B cell (primary cell): ENCODE measurements around the gene LRRC8B. TPM values are rescaled to one million over a fixed set of nuclear protein-coding genes. Genes with fewer than 3 reads are reported as not detected.

Source experiments
- ATAC-seq: fragments of 200-7000 bp; cut with Tn5 transposase; one replicate; pipeline ENCODE4 v1.10.0; 2021; ENCODE audit warnings: low read depth, mild to moderate bottlenecking, moderate number of reproducible peaks, moderate library complexity
- CTCF ChIA-PET: fragments of 350-600 bp; sonication (Branson Sonifier 250); formaldehyde crosslinking; loops from one replicate; lab custom pipeline; 2021; ENCODE audit warnings: antibody characterized with exemption, inconsistent platforms; lab: Charles Lee
- POLR2A ChIA-PET: fragments of 350-600 bp; sonication (Branson Sonifier 250); formaldehyde crosslinking; loops from one replicate; lab custom pipeline; 2021; ENCODE audit warnings: antibody characterized with exemption; lab: Charles Lee
- DNase-seq: peaks from one replicate; pipeline ENCODE4 v3.0.0; 2013
- H2AFZ ChIP-seq: 2 replicates; pipeline ENCODE4 v1.6.1; 2012; ENCODE audit warnings: mild to moderate bottlenecking, low read depth, low read length; ENCODE audit not compliant: insufficient read depth, poor library complexity, severe bottlenecking
- H3K27ac ChIP-seq, 2 donors: 1 replicate in 1 of 2; 2 replicates in 1 of 2; pipeline ENCODE4 v1.5.1; 2012 to 2013; ENCODE audit warnings: low read length in 2 of 2, mild to moderate bottlenecking in 2 of 2, moderate library complexity in 1 of 2
- H3K27me3 ChIP-seq, 4 experiments: fragments of 200-600 bp in 1 of 4; sonication (generic) in 1 of 4; replicated peaks in 1 of 4; 1 replicate in 2 of 4; 2 replicates in 2 of 4; pipeline versions ENCODE4 v1.6.1 to v1.7.0; 2013 to 2016; ENCODE audit warnings: low read length in 3 of 4, mild to moderate bottlenecking in 2 of 4, mixed read lengths in 1 of 4, moderate library complexity in 1 of 4; ENCODE audit not compliant: insufficient read depth in 4 of 4, control insufficient read depth in 3 of 4; ENCODE audit errors: control extremely low read depth in 1 of 4
- H3K36me3 ChIP-seq, 2 experiments: replicated peaks in 1 of 2; 1 replicate in 1 of 2; 2 replicates in 1 of 2; pipeline versions ENCODE4 v1.6.1 to v1.7.1; 2013; ENCODE audit warnings: low read length in 1 of 2; ENCODE audit not compliant: insufficient read depth in 2 of 2, control insufficient read depth in 1 of 2; ENCODE audit errors: control extremely low read depth in 1 of 2, extremely low read depth in 1 of 2
- H3K4me1 ChIP-seq, 2 donors: fragments of 200-600 bp in 1 of 2; sonication (generic) in 1 of 2; 1 replicate in 1 of 2; 2 replicates in 1 of 2; pipeline versions ENCODE4 v1.5.1 to v1.6.1; 2013 to 2017; ENCODE audit warnings: low read length in 2 of 2; ENCODE audit not compliant: control insufficient read depth in 2 of 2, insufficient read depth in 2 of 2
- H3K4me2 ChIP-seq: replicated peaks from 2 replicates; pipeline ENCODE3; 2012; ENCODE audit warnings: mild to moderate bottlenecking, low read depth, low read length; ENCODE audit not compliant: poor library complexity, severe bottlenecking
- H3K4me3 ChIP-seq, 5 experiments: fragments of 200-600 bp in 1 of 5; sonication (generic) in 1 of 5; 1 replicate in 3 of 5; 2 replicates in 2 of 5; pipeline versions ENCODE4 v1.5.1 to v1.7.0; 2011 to 2016; ENCODE audit warnings: low read length in 4 of 5, mild to moderate bottlenecking in 4 of 5, low read depth in 2 of 5, control low read depth in 1 of 5, moderate library complexity in 1 of 5; ENCODE audit not compliant: insufficient read depth in 1 of 5; ENCODE audit errors: control extremely low read depth in 1 of 5, extremely low read depth in 1 of 5
- H3K79me2 ChIP-seq: fragments of 200-600 bp; sonication (generic); one replicate; pipeline ENCODE4 v1.6.0; 2016; ENCODE audit warnings: low read length; ENCODE audit not compliant: control insufficient read depth, insufficient read depth
- H3K9ac ChIP-seq: fragments of 200-600 bp; sonication (generic); 2 replicates; pipeline ENCODE4 v1.6.1; 2017; ENCODE audit warnings: mild to moderate bottlenecking, low read length, moderate library complexity
- H3K9me3 ChIP-seq, 3 donors: one replicate each; pipeline versions ENCODE4 v1.6.1 to v1.7.1; 2013; ENCODE audit warnings: low read length in 2 of 3; ENCODE audit not compliant: control insufficient read depth in 2 of 3, insufficient read depth in 1 of 3; ENCODE audit errors: control extremely low read depth in 1 of 3
- H4K20me1 ChIP-seq: 2 replicates; pipeline ENCODE4 v1.6.0; 2012; ENCODE audit warnings: mild to moderate bottlenecking, low read length; ENCODE audit not compliant: insufficient read depth, control insufficient read depth, poor library complexity, severe bottlenecking
- H3K27ac Mint-ChIP-seq: one replicate; pipeline ENCODE4 v1.8.0; 2021; ENCODE audit warnings: mixed read lengths
- H3K27me3 Mint-ChIP-seq: one replicate; pipeline ENCODE4 v1.8.0; 2021; ENCODE audit warnings: mixed read lengths
- H3K4me1 Mint-ChIP-seq: one replicate; pipeline ENCODE4 v1.8.0; 2021; ENCODE audit warnings: mixed read lengths
- H3K4me3 Mint-ChIP-seq: one replicate; pipeline ENCODE4 v1.8.0; 2021; ENCODE audit warnings: mixed read lengths
- H3K9me3 Mint-ChIP-seq: one replicate; pipeline ENCODE4 v1.8.0; 2022; ENCODE audit warnings: mixed read lengths; ENCODE audit not compliant: insufficient read depth
- CTCF ChIP-seq: fragments of 200-600 bp; IDR thresholded peaks from one replicate; pipeline ENCODE4 v1.8.0; 2022; ENCODE audit warnings: antibody characterized with exemption, mild to moderate bottlenecking
- EZH2 ChIP-seq: IDR thresholded peaks from 2 replicates; pipeline ENCODE4 v1.6.1; 2012; ENCODE audit warnings: borderline replicate concordance, low read depth, mild to moderate bottlenecking, moderate library complexity, low read length; ENCODE audit not compliant: insufficient read depth, poor library complexity, severe bottlenecking
- WGBS: methylation state at CpG from one replicate; pipeline ENCODE4 v1.1.5; 2013; ENCODE audit warnings: missing lambda C conversion rate; ENCODE audit not compliant: insufficient coverage; 5-methylcytosine and 5-hydroxymethylcytosine counted together
- intact Hi-C: fragments of 100-400 bp; cut with micrococcal nuclease; formaldehyde crosslinking; loops from one replicate; pipeline ENCODE4 v1.10.0; 2022
- polyA plus RNA-seq: library from polyadenylated mRNA; depleted of rRNA; stranded (reverse); fragments of >200 nt; gene quantifications from 2 replicates; pipeline ENCODE4 v1.2.3, GENCODE V29; 2012
- total RNA-seq, 2 donors: library from RNA; stranded (reverse); fragments of 120-200 nt in 1 of 2; gene quantifications; 1 replicate in 1 of 2; 2 replicates in 1 of 2; pipeline versions ENCODE4 v1.2.3 to v1.2.4, GENCODE V29; 2013 to 2022

Gene LRRC8B
- total and polyA plus RNA-seq, 2 donors (not counting 1 experiment from before 2014, with no cell fraction given): 2.2 to 9.9 TPM

- ATAC-seq: no peak
- Mint-ChIP-seq H3K4me3 (no peak overlapping the region), H3K27ac (no peak overlapping the region), H3K4me1 (peaks cover 25% of the 10 kb centered on the region), H3K27me3 (no peaks in the 10 kb centered on the region), H3K9me3 (no peaks in the 10 kb centered on the region)
- H3K27me3 ChIP-seq: no peaks in the 10 kb centered on the region
- H3K79me2 ChIP-seq: peaks cover 20% of the 10 kb centered on the region
- H3K4me3 ChIP-seq: no peak overlapping the region
- ChIA-PET CTCF (no interaction called here), POLR2A (no interaction called here)
- intact Hi-C loops: no loop called here
- no peaks in the 10 kb centered on the region for H4K20me1 ChIP-seq
- TF ChIP-seq EZH2: no peak
- TF ChIP-seq CTCF: no peak
- H3K9ac ChIP-seq: no peak overlapping the region
- no peak overlapping the region for H2AFZ ChIP-seq
- no peak overlapping the region for H3K27ac ChIP-seq
- peaks cover 0 to 1% (median 0%) of the 10 kb centered on the region in 3 donors for H3K9me3 ChIP-seq
- peaks cover 0 to 6% of the 10 kb centered on the region in 2 donors for H3K4me1 ChIP-seq
- no peak overlapping the region for H3K4me2 ChIP-seq
- peaks cover 8 to 11% of the 10 kb centered on the region in 2 experiments for H3K36me3 ChIP-seq
- no peak for DNase-seq
These were observed 48.8 kb downstream of the LRRC8B start for GRCh38 chr1:89573410-89573809.

GRCh38 chr1:89574621-89575020 is 50.0 kb downstream of the LRRC8B start:
- Histone ChIP-seq H3K36me3 (peaks cover 9 to 11% of the 10 kb centered on the region in 2 experiments), H2AFZ (no peak overlapping the region), H3K27ac (no peak overlapping the region), H3K4me3 (no peak overlapping the region), H3K4me1 (peaks cover 4 to 14% of the 10 kb centered on the region in 2 donors), H4K20me1 (no peaks in the 10 kb centered on the region), H3K4me2 (no peak overlapping the region), H3K27me3 (no peaks in the 10 kb centered on the region), H3K9ac (no peak overlapping the region), H3K9me3 (peaks cover 0 to 1% (median 0%) of the 10 kb centered on the region in 3 donors), H3K79me2 (peaks cover 20% of the 10 kb centered on the region)
- CTCF ChIA-PET: interaction anchor here (0.8 to 1.8 kb wide), 3 partner anchors 57 to 189 kb away, joined by 3 to 4 read pairs (median 4); no protein-coding TSS in a partner anchor
- Mint-ChIP-seq H3K27me3 (no peaks in the 10 kb centered on the region), H3K9me3 (no peaks in the 10 kb centered on the region), H3K27ac (no peak overlapping the region), H3K4me3 (no peak overlapping the region), H3K4me1 (peaks cover 30% of the 10 kb centered on the region)
- no peak for DNase-seq
- TF ChIP-seq CTCF (no peak), EZH2 (no peak)
- intact Hi-C loops: no loop called here
- ATAC-seq: no peak
- 73% methylated on average over 4 of the region's 4 CpGs for WGBS
- POLR2A ChIA-PET: no interaction called here
